GM12874 (cell line): ENCODE results near the gene FAM117A.

ENCODE experiments used
- TF ChIP-seq, protein P1 (sequence below): IDR thresholded peaks from 2 replicates; pipeline ENCODE4 v1.5.1; 2011; ENCODE audit warnings: low read depth, mild to moderate bottlenecking, control low read depth, low read length, moderate library complexity; ENCODE audit not compliant: insufficient read depth

Gene FAM117A

DNA sequence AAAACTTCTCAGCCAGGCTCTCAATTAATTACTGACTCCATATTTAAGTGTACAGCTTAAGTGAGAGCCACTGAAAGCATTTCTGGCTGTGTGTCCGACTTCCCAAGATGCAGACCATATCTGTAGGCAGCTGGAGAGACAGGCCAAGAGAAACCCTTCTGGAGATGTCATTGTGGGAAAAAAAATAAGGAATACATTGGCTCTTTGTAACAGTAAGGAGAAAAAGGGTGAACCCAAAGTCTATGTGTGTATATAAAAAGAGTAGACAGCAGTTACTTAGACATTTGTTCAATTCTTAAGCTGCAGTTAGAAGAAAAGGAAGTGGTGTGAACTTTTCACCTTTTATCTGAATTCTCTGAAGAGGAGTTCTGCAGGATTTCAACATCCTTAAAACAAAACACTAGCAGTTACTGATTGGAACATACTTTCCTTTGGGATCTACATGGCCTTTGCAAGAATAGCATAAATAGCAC lies 21.7 kb downstream of the FAM117A start:
- TF ChIP-seq, protein P1, sequence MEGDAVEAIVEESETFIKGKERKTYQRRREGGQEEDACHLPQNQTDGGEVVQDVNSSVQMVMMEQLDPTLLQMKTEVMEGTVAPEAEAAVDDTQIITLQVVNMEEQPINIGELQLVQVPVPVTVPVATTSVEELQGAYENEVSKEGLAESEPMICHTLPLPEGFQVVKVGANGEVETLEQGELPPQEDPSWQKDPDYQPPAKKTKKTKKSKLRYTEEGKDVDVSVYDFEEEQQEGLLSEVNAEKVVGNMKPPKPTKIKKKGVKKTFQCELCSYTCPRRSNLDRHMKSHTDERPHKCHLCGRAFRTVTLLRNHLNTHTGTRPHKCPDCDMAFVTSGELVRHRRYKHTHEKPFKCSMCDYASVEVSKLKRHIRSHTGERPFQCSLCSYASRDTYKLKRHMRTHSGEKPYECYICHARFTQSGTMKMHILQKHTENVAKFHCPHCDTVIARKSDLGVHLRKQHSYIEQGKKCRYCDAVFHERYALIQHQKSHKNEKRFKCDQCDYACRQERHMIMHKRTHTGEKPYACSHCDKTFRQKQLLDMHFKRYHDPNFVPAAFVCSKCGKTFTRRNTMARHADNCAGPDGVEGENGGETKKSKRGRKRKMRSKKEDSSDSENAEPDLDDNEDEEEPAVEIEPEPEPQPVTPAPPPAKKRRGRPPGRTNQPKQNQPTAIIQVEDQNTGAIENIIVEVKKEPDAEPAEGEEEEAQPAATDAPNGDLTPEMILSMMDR = no peak

DNA sequence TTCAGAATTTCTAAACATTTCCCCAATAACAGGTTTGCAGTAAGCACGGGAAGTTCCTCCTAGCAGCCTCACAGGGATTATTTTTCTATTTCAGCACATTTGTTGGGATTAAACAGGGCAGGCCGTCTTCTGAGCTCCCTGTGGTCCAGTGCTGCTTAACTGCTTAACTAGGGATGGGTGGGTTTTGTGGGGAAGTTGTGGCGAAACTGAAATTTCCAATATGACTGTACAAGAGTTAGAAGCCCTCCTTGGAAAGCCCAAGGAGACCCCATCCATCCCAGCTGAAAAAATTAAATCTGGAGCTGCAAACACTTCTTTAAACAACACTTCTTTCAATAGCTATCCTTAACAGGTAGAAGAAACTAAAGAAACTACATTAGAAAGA lies 22.2 kb downstream of the FAM117A start:
- TF ChIP-seq, protein P1 = no peak

DNA sequence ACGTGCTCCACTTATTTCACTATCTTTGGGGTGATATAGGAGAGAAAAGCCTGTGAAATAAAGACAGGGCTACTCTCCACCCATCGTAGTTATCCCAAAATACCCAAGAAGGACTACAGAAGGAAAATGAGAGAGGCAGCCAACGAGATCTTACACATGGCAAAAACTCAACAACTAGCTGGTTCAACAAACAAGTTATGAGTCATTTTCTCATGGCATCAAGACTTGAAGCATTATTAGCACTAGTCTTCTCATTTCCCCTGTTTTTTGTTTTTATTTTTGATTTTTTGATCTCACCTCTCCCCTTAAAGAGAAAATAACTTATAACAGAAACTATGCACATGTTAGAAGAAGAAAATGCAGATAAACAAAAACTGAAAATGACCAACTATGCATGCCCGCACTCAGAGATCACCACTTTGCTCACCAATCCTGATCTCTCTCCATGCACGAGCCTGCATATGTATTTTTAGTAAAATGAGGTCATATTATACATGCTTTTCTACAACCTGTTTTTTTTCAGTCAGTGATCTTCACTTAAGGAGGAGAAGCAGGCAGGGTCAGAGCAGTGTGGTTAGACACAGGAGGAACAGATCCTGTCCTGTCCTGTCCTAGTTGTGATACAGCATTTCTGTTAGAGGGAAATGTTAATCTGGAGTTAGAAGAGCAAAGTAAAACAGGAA lies 22.8 kb downstream of the FAM117A start:
- TF ChIP-seq, protein P1 = no peak

DNA sequence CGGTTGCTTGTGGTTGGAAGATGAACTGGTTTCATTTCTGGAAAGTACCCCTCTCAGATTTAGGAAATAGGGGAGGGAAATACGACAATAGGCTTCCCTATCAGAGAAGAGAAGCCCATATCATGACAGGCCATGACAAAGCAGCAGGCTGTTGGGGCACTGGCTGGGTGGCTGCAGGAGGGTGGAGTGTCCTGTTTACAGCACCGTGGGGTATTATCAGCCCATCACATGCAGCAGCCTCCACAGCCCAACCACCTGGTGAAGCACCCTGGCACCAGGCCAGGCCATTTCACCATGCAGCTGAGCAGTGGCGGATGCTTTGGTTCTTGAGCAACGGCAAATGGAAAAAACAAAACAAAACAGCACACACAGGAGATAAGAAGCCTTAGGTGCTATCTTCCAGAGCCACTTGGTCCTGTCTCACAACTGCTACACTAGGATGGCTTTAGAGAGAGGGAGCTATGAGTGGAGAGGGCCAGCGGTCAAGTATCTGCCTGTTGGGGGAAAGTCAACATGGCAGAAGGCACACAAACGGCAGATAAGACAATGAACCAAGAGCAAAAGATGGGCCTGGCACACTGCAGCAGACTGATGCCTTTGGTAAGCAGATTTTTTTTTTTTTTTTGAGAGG lies 24.2 kb downstream of the FAM117A start:
- TF ChIP-seq, protein P1 = no peak

DNA sequence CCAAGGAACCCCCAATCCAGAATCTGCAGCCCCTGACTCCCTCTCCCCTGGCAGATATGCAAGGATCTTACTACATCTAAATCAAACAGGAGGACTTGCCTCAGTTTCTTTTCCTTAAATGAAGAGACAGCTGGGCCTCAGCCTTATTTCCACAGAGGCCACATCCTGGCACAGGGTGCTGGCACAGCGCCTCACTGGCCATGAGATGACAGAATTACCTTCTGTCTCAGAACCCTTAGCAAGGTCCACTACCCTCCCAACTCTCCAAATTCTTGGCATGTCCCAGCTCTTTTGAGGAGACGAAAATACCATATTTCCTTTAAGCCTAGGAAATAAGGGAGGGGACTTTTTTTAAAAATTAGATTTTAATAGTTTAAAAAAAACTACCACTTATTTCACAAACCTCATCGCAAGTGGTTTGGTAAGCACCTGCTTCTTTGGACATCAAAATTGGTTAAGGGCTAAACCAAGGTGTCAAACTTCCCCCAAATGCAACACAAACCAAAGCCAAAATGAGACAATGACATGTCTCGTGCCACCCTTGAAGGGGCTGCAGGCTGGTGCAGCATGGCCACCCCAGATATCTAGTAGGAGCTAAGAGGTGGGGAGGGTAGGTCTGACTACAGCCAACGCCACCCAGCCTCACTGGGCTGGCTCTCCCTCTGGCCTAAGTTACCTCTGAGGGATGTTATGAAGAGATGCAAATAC lies 25.3 kb downstream of the FAM117A start:
- TF ChIP-seq, protein P1 = no peak

DNA sequence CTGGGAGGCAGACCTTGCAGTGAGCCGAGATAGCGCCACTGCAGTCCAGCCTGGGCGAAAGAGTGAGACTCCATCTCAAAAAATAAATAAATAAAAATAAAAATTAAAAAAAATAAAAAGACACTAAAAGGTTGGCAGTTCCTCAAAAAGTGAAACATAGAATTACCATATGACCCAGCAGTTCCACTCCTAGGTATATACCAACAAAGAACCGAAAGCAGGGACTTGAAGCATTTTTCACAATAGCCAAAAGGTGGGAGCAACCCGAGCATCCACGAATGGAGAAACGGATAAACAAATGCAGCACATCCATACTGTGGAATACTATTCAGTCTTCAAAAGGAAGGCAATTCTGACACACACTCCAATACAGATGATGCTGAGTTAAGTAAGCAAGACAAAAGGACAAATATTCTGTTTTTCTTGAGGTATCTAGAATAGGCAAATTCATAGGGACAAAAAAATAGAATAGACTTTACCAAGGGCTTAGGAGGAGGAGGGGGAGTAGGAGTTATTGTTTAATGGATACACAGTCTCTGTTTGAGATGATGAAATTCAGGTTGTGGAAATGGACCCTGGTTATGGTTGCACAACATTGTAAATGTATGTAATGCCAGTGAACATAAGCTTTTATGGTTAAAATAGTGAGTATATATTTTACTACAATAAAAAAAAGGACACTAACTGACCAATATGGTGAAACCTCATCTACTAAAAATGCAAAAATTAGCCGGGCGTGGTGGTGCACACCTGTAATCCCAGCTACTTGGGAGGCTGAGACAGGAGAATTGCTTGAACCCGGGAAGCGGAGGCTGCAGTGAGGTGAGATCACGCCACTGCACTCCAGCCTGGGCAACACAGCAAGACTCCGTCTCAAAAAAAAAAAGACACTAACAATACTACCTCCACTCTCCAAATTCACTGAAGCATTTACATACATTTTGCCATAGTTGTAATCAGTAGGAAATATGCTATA lies 29.1 kb downstream of the FAM117A start:
- TF ChIP-seq, protein P1 = no peak
